K562 (cell line): Measurements from ENCODE around the gene SYNGR4. TPM values are rescaled to one million over a fixed set of nuclear protein-coding genes. Genes with fewer than 3 reads are reported as not detected.

Source experiments
- AFF4 ChIP-seq: sonication (generic); formaldehyde crosslinking; IDR thresholded peaks from 2 replicates; pipeline ENCODE4 v1.8.0; 2023; ENCODE audit warnings: mild to moderate bottlenecking, missing genetic modification reagents
- BCL6 ChIP-seq: fragments of 250-450 bp; sonication (Bioruptor Pico); IDR thresholded peaks from 2 replicates; pipeline ENCODE4 v1.4.0; 2020
- CEBPG ChIP-seq, 3 experiments: fragments of 200-800 bp in 1 of 3; sonication (Bioruptor generic) in 1 of 3; sonication (generic) in 1 of 3; formaldehyde crosslinking in 1 of 3; IDR thresholded peaks in 2 of 3; conservative IDR thresholded peaks in 1 of 3; 2 replicates each; pipeline versions ENCODE4 v1.6.1 to v1.8.0; 2016 to 2022; ENCODE audit warnings: missing compliant biosample characterization in 2 of 3, missing genetic modification characterization in 2 of 3, mild to moderate bottlenecking in 1 of 3, missing genetic modification reagents in 1 of 3
- E2F8 ChIP-seq: fragments of 450-650 bp; IDR thresholded peaks from 2 replicates; pipeline ENCODE4 v1.7.1; 2018; ENCODE audit warnings: mild to moderate bottlenecking, low read depth; ENCODE audit not compliant: partially characterized antibody
- ELF4 ChIP-seq: fragments of 450-650 bp; formaldehyde crosslinking; IDR thresholded peaks from 2 replicates; pipeline ENCODE4 v1.4.0; 2022; ENCODE audit warnings: missing genetic modification characterization
- IRF2 ChIP-seq: sonication (generic); formaldehyde crosslinking; IDR thresholded peaks from 2 replicates; pipeline ENCODE4 v1.8.1; 2022; ENCODE audit warnings: mild to moderate bottlenecking, missing genetic modification reagents
- NCOA2 ChIP-seq, 2 experiments: fragments of 450-650 bp; IDR thresholded peaks; 2 replicates each; pipeline ENCODE4 v1.6.1; 2018; ENCODE audit warnings: mild to moderate bottlenecking in 2 of 2, moderate library complexity in 1 of 2; ENCODE audit not compliant: partially characterized antibody in 2 of 2
- NONO ChIP-seq, 2 experiments: fragments of 200-400 bp in 1 of 2; fragments of 450-650 bp in 1 of 2; formaldehyde crosslinking in 1 of 2; IDR thresholded peaks; 2 replicates each; pipeline ENCODE4 v1.6.1; 2017; ENCODE audit warnings: low read depth in 2 of 2, mild to moderate bottlenecking in 2 of 2, moderate library complexity in 2 of 2, low read length in 1 of 2
- NR2C1 ChIP-seq, 2 experiments: fragments of 450-650 bp; IDR thresholded peaks; 2 replicates each; pipeline ENCODE4 v1.6.1; 2017; ENCODE audit warnings: mild to moderate bottlenecking in 2 of 2, antibody characterized with exemption in 1 of 2, inconsistent platforms in 1 of 2, missing compliant biosample characterization in 1 of 2, missing genetic modification characterization in 1 of 2
- SOX6 ChIP-seq: fragments of 450-650 bp; IDR thresholded peaks from 2 replicates; pipeline ENCODE4 v1.6.1; 2014; ENCODE audit warnings: mild to moderate bottlenecking
- THAP12 ChIP-seq: fragments of 250-450 bp; sonication (Bioruptor Pico); IDR thresholded peaks from 2 replicates; pipeline ENCODE4 v1.9.0; 2021; ENCODE audit warnings: mild to moderate bottlenecking, inconsistent platforms
- ZBTB2 ChIP-seq: fragments of 450-650 bp; IDR thresholded peaks from 2 replicates; pipeline ENCODE4 v1.6.1; 2016; ENCODE audit warnings: antibody characterized with exemption
- ZBTB33 ChIP-seq: sonication (generic); formaldehyde crosslinking; IDR thresholded peaks from 2 replicates; pipeline ENCODE4 v1.8.1; 2023; ENCODE audit warnings: mild to moderate bottlenecking, missing genetic modification reagents
- polyA plus RNA-seq, 8 experiments: library from polyadenylated mRNA; depleted of rRNA in 4 of 8; stranded (reverse) in 5 of 8; unstranded in 3 of 8; fragments of >200 nt; fragmentation: Nextera tagmentation in 2 of 8; fragmentation: Illumina TruSeq in 1 of 8; extraction: Ambion mirVana in 2 of 8; extraction: Trizol in 1 of 8; gene quantifications; 2 replicates each; pipeline versions ENCODE4 v1.2.1 to v1.2.3, GENCODE V29; 2011 to 2014; ENCODE audit warnings: inconsistent platforms in 1 of 8, missing spikeins in 1 of 8
- total RNA-seq, 7 experiments: library from RNA; depleted of rRNA in 6 of 7; stranded (reverse); fragments of >200 nt in 6 of 7; fragmentation: Illumina TruSeq in 2 of 7; extraction: Trizol in 2 of 7; gene quantifications; 2 replicates each; pipeline versions ENCODE4 v1.2.1 to v1.2.3, GENCODE V29; 2011 to 2021; ENCODE audit warnings: low replicate concordance in 1 of 7

SYNGR4 gene
- total and polyA plus RNA-seq, 9 of the 15 experiments (the other 6 are each of a cell fraction or from before 2014, with no cell fraction given) = 0.07 to 0.14 TPM; not detected in 7

- TF ChIP-seq ZBTB33 (CRISPR knock-in tag) = no peak
- TF ChIP-seq AFF4 (CRISPR knock-in tag) = 0 out of 2 replicates have a peak, but pooled peaks have one; percentile 53
- TF ChIP-seq BCL6 = no peak
- TF ChIP-seq ELF4 (CRISPR knock-in tag) = peak; percentile 98
- TF ChIP-seq THAP12 (CRISPR knock-in tag) = peak; percentile 81
- TF ChIP-seq NCOA2 (IDR thresholded peaks at IDR 0.05; ENCODE audit: partially characterized antibody in 2 of 2) = no peak
- no peak for TF ChIP-seq IRF2 (CRISPR knock-in tag)
- TF ChIP-seq E2F8 = peak; percentile 77
- TF ChIP-seq NONO (IDR thresholded peaks at IDR 0.05; ENCODE audit: low read depth in 2 of 2, low read length in 1 of 2) = no peak
- peak; percentile 74; the same call in 1 of the 2 replicates for TF ChIP-seq ZBTB2
- no peak for TF ChIP-seq CEBPG (CRISPR knock-in tag; IDR thresholded peaks at IDR 0.05)
- TF ChIP-seq CEBPG (tag; conservative IDR thresholded peaks at IDR 0.05 in 1 of 2, IDR thresholded peaks at IDR 0.05 in 1 of 2) = no peak
- TF ChIP-seq SOX6 = peak; percentile 48
- peak; percentile 56; the same call in 1 of the 2 replicates for TF ChIP-seq NR2C1 (IDR thresholded peaks at IDR 0.05)
- no peak for TF ChIP-seq NR2C1 (tag; IDR thresholded peaks at IDR 0.05)
These were observed 38.8 kb upstream of the SYNGR4 start, which contains the start of gene EMP3 (continued) for GRCh38 chr19:48325265-48325910.
